Renal pelvis (tissue), 4 donors: ENCODE measurements around the gene CDC42BPG. TPM values are rescaled to one million over a fixed set of nuclear protein-coding genes. Genes with fewer than 3 reads are reported as not detected.
"Not testable (repeated sequence)": the region's sequence is repeated elsewhere in the genome, so short reads cannot be mapped to it uniquely, and the experiment has no call there.

Experiments
- DNase-seq: peaks from one replicate; pipeline ENCODE4 v3.0.0-alpha.2; 2013
- polyA plus RNA-seq, 3 donors: library from polyadenylated mRNA; unstranded; fragments of 120-200 nt; gene quantifications; one replicate each; pipeline ENCODE4 v1.2.1, GENCODE V29; 2013; ENCODE audit not compliant: insufficient read length in 3 of 3

The CDC42BPG gene
- polyA plus RNA-seq, 3 donors = 6.0 to 8.1 (median 8.0) TPM

DNA sequence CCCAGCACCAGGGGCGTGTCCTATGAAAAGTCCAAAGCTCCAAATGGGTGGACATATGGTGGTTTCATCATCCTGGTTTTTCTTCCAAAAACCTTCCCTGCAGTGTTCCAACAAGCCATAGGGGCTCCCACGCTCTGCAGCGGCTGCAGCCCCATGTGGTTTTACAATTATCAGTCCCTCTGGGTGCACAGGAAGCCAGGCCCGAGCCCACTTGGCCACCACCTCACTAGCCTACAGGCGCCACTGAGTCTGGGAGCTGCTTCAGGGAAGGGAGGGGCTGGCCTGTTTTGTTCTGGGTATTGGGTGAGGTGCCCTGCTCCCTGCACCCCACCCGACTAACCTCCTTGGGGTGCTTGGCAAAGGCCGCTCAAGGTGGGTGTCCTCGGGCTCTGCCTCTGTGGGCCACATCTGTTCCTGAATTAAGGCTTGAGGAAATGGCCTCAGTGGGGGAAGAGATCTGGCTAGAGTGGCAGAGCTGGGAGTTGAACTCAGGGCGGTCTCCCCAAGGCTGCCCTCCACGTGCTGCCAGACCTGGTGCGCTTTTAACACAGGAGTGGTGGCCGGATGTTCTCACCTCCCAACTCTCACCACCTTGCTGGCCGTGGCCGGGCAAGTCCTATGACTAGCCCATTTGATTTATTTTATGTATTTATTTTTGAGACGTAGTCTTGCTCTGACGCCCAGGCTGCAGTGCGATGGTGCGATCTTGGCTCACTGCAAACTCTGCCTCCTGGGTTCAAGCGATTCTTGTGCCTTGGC, 5.3 kb upstream of the CDC42BPG start:
- DNase-seq = no peak

DNA sequence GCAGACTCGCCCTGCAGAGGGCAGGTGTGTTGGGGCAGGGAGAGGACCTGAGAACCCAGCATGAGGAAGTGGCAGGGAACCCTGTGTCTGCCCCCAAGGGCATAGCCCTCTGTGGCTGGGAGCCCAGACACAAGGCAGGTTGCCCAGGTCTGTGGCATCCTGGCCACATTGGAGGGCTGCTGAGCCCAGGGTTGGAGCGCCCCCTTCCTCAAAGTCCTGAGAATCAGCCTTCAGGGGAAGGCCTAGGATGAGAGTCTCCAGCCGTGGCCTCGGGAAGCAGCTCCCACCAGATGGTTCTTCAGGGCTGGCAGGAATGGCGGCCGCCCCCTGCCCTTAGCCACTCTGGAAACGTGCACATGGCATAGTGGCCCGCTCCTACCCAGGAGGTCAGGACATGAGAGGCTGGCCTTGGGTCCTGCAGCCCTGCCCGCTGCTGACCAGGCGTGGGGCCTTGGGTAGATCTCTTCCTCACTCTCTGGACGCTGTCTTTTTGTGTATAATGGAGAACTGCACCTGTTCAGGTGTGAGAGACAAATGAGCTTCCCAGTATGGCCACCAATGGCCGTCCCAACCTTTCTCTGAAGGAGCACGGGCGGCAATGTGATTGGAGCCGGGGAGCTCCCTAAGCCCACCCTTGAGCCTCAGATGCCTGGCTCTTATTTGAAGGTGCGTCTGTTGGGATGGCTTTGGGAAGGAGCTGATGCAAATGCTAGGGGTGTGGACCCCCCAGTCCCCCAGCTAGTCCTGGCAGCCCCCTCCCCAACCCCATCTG, 4.6 kb upstream of the CDC42BPG start:
- no peak for DNase-seq

DNA sequence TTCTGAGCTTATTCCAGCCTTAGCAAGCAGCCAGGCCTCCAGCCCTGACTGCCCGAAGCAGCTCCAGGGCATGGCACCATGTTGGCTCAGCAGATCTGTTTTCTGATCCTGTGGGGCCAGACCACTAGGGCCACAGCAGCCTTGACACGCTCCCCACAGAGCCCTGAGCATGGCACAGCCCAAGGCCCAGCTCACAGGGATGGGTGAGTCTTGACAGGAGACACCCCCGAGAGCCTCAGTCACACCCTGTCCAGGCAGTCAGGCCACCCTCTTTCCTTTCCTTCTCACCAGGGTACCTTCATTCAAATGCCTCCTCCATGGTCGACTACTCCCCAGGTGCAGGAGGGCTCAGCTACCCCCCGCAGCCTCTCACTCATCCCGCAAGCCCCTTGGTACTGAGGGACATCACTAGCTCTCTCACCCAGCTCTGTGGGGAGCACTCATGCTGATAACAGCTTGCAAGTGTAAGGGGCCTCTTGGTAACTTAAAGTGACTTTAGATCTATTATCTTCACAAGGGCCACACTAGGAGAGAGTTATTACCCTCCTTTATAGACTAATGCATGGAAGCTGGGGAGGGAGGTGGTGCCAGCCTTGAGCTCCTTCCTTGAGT, 3.9 kb upstream of the CDC42BPG start:
- DNase-seq = no peak

DNA sequence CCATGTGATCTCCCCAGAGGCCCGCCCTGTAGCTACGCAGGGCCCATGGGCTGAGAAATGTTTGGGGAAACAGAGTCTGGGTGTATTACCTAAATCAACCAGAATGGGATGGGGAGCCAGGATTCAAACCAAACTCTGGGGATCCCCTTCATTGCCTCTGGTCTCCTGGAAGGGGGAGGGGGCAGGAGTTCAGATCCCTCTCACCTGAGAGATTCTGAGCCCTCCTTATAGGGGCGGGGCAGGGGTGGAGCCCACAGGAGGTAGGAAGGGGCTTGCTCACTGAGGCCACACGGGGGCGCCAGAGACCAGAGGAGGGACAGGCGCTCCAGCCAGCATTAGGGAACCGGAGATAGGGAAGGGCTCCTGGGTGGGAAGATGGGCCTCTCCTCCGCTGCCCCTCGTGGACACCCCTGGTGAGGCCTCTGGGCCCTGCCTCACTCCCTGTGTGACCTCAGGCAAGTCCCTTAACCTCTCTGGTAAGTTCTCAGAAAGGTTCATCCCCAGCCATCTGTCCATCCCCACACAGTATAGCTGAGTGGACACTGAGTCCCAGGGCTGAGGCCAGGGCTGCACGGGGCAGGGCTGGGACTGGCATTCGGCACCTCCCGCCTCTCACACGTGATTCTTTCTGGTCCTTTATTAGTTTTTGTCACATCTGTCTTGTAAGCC, 2.7 kb upstream of the CDC42BPG start:
- DNase-seq = peak; percentile 91

DNA sequence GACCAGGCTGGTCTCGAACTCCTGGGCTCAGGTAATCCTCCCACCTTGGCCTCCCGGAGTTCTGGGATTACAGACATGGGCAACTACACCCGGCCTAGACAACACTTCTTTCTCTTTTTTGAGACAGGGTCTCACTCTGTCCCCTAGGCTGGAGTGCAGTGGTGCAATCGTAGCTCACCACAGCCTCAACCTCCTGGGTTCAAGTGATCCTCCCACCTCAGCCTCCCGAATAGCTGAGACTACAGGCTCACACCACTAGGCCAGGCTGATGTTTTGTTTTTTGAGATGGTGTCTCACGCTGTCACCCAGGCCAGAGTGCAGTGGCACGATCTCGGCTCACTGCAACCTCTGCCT, 1.3 kb upstream of the CDC42BPG start:
- DNase-seq = not testable (repeated sequence)

DNA sequence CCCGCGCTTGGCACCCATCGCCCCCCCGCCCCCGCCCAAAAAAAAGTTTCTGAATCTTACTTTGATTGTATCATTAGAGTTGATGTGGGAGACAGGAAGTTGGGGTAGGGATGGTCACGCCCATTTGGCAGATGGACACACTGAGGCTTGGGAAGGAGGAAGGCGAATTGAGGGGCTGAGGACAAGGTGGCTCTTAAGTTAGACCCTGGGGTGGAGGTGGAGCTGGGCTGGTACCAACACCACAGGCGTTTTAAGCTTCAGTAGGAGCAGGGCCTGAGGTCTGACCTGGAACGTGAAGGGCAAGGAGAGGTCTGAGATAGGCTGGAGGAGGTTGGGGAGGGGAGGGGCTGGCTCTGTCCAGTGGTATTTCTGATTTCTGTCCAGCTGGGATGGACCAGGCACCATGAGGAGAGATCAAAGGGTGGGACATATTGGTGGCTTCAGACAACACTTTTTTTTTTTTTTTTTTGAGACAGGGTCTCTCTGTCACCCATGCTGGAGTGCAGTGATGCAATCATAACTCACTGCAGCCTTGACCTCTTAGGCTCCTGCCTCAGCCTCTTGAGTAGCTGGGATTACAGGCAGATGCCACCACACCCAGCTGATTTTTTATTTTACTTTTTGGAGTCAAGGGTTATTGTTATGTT, 799 bp upstream of the CDC42BPG start:
- no peak for DNase-seq

DNA sequence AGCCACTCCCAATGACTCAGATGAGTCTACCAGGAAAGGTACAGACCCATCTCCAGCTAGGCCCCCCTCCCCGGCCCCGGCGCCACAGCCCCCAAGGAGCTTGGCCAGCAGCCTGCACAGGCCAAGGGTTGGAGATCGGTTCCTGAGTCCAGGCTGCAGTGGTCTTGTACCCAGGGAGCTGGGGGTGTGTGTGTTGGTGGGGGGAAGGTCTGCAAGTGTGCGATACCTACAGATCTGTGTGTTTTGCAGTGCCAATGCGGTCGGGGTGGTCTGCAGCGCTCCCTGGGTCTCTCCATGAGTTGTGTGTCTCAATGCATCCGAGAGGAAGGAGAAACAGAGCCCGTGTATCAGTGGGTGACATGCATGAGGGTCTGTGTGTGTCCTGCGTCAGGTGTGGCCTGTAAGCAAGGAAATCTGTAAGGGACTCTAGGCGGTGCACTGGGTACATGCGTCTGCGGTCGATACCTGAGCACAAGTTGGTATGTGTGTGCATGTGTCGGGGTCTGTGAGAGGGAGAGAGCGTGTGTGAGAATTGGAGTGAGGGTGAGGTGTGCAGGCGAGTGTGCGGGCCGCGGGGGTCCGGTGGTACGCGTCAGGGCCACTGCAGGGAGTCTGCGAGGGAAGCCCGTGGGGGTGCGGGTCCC, 645 bp downstream of the CDC42BPG start:
- no peak for DNase-seq

DNA sequence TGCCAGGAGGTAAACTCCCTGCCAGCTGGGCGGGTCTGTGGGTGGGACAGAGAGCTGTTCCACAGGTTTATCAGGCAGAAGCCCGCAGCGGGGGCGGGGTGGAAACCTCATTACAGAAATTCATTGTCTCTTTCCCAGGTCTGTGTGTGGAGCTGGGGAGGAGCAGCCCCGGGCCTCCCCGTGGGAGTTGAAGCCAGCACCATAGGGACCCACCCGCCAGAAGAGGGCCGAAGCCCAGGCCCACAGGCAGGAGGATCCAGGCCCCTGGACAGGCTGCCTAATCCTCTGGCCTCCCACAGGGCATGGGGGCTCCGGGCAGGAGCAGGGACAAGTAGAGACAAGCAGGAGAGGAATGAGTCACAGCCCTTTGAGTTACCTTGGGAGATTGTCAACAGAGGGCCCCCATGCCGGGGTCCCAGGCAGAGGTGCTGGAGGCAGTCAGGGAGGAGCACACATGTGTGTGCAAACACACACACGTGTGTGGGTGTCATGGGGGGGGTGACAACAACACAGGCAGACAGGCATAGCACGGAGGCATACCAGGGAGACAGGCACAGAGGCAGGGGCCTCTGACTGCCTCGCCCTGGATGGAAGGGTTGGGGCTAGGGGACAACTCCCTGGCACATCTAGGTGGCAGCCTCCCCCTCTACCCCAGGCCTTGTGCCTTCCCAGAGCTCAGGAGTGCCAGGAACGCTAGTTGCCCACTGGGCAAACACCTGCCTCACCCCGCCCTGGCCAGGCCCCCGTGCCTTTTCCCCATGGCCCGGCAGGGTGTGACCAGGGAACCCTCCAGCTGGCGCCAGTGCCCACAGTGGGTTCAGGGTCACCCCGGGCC, 1.4 kb downstream of the CDC42BPG start:
- DNase-seq = no peak

DNA sequence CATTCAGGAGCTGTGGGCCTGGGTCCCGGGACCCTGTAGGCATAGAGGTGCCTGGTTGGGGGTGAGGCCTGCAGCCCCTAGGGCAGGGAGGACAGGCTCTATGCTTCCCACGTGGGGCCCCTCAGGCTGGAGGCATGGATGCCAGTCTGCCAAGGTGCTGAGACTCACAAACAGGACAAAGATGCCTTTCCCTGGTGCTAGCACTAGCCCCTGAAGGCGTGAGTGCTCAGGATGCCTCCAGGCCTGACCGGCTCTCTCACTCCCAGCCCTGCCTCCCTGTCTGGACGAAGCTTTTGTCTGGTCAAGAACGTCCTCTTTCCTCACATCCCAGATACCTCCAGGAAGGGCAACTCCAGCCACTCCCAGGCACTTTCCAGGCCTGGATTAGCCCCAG, 2.1 kb downstream of the CDC42BPG start:
- DNase-seq = no peak

DNA sequence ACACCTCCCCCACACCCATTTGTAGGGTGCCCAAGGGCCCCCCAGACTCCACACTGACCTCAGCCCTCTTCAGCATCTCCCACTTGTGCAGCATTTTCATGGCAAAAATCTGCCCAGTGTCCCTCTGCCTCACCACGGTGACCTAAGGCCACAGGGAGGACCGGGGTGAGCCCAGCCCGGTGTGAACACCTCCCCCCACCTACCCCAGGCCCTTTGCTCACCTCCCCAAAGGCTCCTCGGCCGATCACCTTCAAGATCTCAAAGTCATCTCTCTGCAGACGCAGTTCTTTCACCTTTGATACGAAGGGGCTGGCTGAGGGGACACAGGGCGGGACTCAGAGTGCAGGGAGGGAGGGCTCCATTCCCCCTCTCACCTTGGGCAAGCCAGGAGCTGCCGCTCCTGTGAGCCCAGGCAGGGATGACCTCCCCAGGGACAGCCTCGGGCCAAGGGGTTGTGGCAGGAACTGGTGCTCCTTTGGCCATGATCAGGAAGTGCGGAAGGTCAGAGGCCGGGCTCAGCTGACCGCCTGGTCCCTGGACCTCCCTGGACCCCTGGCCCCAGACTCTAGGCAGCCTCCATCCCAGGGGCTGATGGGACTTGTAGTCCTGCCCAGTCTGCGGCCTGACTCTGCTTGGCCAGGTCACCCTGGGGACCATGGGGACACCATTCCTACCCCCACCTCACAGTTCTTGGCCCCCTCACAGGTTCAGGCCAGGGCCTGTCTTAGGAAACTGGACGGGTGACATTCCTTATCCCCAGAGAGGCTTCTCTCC, 2.7 kb downstream of the CDC42BPG start:
- DNase-seq = no peak

DNA sequence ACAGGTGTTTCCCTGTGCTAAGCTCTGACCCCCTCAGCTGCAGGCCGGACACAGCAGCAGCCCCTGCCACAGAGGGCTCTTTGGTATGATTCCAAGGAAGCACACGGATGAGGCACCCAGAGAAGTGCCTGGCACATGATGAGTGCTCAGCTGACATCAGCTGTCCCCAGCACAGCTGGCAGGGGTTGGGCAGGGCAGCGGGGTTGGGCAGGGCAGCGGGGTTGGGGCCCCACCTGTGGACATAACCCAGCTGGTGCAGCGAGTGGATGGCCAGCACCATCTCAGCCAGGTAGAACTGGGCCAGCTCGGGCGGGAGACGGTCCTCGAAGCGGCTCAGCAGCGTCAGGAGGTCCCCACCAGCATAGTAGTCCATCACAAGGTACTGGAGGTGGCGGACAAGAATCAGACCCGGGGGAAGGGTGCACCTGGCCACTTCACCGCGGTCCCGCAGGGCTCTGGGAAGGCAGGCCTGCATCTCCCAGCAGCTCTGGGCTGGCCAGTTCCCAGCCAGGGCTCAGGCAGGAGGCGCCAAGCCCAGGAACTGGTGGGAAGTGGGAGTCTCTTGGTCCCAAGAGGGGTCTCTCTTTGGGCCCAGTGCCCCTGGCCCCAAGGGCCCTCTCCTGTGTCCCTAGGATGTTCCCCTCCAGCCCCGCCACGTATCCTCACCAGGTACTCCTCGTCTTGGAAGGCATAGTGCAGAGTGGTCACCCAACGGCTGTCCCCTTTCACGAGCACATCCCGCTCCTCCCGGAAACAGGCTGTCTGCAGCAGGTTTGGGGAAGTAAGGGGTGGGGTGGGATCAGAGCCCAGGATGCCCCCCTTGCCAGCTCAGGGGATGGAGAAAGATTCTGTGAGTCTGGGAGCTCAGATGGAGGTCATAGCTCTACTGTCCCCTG, 4.3 kb downstream of the CDC42BPG start:
- DNase-seq = no peak

DNA sequence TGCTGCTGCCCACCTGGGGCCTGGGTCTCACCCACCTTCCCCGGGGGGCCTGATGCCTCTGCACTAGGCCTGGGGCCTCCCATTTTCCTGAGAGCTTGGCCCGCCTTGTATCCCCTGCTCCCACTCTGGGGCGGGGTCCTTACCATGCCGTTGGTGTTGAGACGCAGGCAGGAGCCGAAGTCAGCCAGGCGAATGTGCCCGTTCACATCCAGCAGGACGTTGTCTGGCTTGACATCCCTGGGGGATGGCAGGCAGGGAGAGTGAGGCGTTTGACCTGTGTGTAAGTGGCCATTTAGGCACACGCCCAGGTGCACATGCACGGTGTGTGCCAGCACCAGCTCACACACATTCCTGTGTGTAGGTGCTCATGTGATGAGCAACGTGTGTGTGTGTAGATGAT, 5.1 kb downstream of the CDC42BPG start:
- no peak for DNase-seq

DNA sequence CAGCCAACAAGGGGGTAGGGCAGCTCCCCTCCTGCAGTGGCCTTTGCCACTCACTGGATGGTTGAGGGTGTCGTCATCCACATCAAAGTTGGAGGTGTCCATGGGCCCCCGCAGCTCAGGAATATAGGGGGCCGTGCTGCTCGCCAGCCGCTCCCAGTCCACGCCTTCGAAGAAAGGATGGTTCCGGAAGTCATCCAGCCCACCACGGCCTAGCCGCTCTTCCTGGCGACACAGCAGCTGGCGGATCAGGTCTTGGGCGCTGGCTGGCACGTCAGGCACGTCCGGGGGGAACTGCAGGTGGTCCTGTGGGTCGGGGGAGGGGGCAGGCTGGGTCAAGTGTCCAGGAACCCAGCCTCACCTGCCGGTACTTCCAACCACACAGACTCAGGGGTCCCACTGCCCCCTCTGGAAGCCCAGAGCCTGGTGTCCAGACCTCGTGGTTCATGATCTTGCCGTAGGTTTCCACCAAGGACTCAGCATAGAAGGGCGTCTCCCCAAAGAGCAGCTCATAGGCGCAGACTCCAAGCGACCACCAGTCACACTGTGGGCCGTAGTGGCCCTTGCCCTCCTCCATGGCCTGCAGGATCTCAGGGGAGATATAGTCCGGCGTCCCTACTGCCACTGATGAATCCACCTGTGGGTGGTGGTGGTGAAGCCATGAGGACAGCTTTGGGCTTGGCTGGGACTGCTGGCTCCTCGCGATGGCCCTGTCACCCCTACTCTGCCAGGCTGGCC, 5.7 kb downstream of the CDC42BPG start:
- no peak for DNase-seq

DNA sequence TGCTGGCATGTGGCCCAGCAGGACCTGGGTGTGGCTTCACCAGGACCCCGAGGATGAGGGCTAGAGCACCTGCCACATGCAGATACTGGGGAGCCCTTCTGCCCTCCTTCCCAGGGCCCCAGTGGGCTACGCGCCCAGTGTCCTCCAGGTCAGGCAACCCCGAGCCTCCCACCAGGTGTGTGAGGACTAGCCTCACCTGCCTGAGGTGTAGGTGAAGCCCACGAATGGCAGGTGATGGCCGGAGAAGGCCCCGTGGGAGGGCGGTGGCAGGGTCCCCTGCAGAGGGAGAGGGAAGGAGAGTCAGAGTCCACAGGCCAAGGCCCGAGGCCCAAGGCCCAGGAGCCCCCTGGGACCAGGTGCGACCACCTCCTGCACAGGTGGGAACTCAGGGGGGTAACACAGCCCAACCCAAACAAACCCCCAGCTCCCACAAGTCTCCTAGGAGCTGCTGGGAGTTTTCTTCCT, 6.5 kb downstream of the CDC42BPG start:
- DNase-seq = no peak

DNA sequence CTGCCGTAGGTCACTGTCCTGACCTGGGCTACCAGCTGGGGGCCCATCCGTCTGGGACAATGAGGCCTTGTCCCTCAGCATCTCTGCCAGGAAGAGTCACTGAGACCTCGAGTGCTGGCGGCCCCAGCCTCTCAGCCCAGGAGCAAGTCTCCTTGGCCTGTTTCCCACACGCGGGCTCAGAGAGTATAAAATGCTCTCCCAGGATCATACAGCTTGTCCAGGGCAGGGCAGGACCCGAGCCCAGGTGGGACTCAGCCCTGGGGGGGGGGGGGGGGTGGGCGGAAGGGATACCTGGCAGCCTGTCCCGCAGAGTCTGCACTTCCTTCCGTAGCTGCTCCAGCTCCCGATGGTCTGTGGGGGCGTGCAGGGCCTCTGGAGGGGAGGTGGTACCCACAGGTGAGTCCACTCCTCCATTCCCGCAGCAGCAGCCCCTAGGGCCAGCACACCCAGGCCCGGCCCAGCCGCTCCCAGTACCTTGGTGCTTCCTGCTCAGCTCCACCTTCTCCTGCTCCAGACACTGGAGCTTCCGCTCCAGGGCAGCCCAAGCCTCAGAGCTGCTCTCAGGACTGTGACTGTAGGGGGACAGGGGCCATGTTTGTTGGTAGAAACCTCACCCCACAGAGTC, 7.9 kb downstream of the CDC42BPG start:
- DNase-seq = no peak

DNA sequence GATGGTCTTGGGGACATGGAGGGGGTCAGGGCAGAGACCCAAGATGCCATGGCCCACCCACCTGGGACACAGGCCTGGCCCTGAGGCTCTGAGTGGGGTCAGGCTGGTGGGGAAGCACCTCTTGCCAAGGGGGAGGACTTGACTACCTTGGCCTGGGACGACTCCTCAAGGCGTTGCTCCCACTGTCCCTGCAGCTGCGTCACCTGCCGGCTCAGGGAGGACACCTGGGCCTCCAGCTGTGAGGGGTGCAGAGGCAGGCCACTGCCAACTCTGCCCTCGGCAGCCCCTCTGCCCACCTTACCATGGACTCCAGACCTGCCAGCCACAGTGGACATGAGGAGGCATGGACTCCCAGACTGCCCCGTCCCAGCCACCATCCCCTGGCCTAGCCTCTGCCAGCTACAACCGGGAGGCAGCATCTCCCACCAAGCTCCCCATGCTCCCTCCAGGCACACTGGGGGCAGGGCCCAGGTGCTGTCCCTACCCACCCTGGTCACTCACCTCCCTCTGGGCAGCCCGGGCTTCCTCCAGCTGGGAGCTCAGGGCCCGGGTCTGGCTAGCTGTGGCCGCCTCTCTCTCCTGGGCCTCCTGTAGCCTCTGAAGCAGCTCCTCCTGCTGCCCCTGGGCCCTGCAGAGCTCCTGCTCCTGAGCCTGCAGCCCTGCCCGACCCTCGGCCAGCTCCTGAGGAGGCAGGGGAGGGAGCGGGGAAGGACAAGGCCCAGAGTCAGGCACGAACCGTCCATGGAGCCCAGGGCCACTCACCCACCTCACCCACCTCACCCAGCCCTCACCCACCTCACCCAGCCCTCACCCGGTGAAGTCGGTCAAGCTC, 8.6 kb downstream of the CDC42BPG start:
- DNase-seq = no peak
